Prostate gland (tissue), 2 donors: ENCODE measurements around the gene MSRB2.

Source experiments
- CTCF ChIP-seq, 4 experiments: fragments of 200-600 bp in 2 of 4; fragments of 450-650 bp in 2 of 4; sonication (generic) in 2 of 4; IDR thresholded peaks; 1 replicate in 3 of 4; 2 replicates in 1 of 4; pipeline ENCODE4 v1.5.1; 2016 to 2019; ENCODE audit warnings: antibody characterized with exemption in 4 of 4, mild to moderate bottlenecking in 2 of 4, moderate library complexity in 2 of 4
- POLR2A ChIP-seq: fragments of 450-650 bp; IDR thresholded peaks from one replicate; pipeline ENCODE4 v1.6.1; 2016; ENCODE audit warnings: antibody characterized with exemption, mild to moderate bottlenecking

- no peak for TF ChIP-seq CTCF (IDR thresholded peaks at IDR 0.05)
- TF ChIP-seq POLR2A: no peak
Measured at GRCh38 chr10:23148214-23148613, 52.8 kb downstream of the MSRB2 start.
